Measurements from ENCODE around the gene CEP72. TPM values are rescaled to one million over a fixed set of nuclear protein-coding genes. Genes with fewer than 3 reads are reported as not detected.
"Not testable (repeated sequence)": the region's sequence is repeated elsewhere in the genome, so short reads cannot be mapped to it uniquely, and the experiment has no call there.

CEP72 gene
- total RNA-seq, 4 donors from 2014 or later: 2.6 to 9.4 (median 4.2) TPM

DNA sequence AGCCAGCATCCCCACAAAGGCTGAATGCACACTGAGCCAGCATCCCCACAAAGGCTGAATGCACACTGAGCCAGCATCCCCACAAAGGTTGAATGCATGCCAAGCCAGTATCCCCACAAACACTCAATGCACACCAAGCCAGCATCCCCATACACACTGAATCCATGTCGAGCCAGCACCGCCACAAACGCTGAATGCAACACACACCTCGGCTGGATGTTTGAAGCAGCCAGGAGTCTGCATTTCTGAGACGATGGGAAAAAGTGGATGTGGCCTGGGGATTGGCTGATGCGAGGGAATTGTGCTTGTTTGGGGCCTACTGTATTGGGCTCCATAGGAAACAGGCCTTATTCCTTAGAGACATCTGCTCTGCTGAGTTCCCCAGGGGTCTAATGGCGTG, 30.9 kb upstream of the CEP72 start:
- TF ChIP-seq POLR2AphosphoS5 (IDR thresholded peaks at IDR 0.05) (no peak), EP300 (IDR thresholded peaks at IDR 0.05; ENCODE audit: low read depth) (no peak), POLR2A (IDR thresholded peaks at IDR 0.05) (no peak)
- TF ChIP-seq, protein P1, sequence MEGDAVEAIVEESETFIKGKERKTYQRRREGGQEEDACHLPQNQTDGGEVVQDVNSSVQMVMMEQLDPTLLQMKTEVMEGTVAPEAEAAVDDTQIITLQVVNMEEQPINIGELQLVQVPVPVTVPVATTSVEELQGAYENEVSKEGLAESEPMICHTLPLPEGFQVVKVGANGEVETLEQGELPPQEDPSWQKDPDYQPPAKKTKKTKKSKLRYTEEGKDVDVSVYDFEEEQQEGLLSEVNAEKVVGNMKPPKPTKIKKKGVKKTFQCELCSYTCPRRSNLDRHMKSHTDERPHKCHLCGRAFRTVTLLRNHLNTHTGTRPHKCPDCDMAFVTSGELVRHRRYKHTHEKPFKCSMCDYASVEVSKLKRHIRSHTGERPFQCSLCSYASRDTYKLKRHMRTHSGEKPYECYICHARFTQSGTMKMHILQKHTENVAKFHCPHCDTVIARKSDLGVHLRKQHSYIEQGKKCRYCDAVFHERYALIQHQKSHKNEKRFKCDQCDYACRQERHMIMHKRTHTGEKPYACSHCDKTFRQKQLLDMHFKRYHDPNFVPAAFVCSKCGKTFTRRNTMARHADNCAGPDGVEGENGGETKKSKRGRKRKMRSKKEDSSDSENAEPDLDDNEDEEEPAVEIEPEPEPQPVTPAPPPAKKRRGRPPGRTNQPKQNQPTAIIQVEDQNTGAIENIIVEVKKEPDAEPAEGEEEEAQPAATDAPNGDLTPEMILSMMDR (IDR thresholded peaks at IDR 0.05): no peak
- Histone ChIP-seq H3K36me3 (no peaks in the 10 kb centered on the region), H3K4me1 (no peaks in the 10 kb centered on the region), H3K27ac (no peak overlapping the region), H3K9me3 (peaks cover 2 to 4% of the 10 kb centered on the region in 2 donors), H3K4me3 (no peak overlapping the region), H3K27me3 (peaks cover 47% of the 10 kb centered on the region)
- in situ Hi-C loops (cut with MboI; ENCODE audit: low pct_ligation_motif_present in 1 of 4, low pct_unique_long_range_greater_than_20kb in 1 of 4, low sequenced_read_pairs in 3 of 4) (no loop called here), intact Hi-C loops (cut with DNase I; ENCODE audit: low total_unique reads) (no loop called here)
- DNase-seq: no peak
- 92% methylated on average over 7 of the region's 7 CpGs; no CpG with 5 or more reads in 1 of the 2 donors for WGBS, 2 donors (ENCODE audit: low coverage in 1 of 2)

DNA sequence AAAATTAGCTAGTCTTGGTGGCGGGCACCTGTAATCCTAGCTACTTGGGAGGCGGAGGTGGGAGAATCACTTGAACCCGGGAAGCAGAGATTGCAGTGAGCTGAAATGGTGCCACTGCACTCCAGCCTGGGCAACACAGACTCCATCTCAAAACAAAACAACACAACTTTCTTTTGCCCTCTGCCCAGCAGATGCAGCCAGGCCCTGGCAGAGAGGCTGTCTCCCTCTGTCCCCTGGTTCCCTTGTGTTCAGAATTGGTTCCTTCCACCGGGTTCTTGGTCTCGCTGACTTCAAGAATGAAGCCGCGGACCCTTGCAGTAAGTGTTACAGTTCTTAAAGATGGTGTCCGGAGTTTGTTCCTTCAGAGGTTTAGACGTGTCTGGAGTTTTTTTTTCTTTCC, 30.2 kb upstream of the CEP72 start:
- H3K4me3 ChIP-seq: no peak overlapping the region
- TF ChIP-seq POLR2AphosphoS5 (IDR thresholded peaks at IDR 0.05) (no peak), EP300 (IDR thresholded peaks at IDR 0.05; ENCODE audit: low read depth) (no peak)
- TF ChIP-seq, protein P1 (IDR thresholded peaks at IDR 0.05): no peak
- H3K27ac ChIP-seq: no peak overlapping the region
- peaks cover 0 to 4% of the 10 kb centered on the region in 2 donors for H3K9me3 ChIP-seq
- H3K36me3 ChIP-seq: no peaks in the 10 kb centered on the region
- in situ Hi-C loops (cut with MboI; ENCODE audit: low pct_ligation_motif_present in 1 of 4, low pct_unique_long_range_greater_than_20kb in 1 of 4, low sequenced_read_pairs in 3 of 4) (no loop called here), intact Hi-C loops (cut with DNase I; ENCODE audit: low total_unique reads) (no loop called here)
- no peaks in the 10 kb centered on the region for H3K4me1 ChIP-seq
- peaks cover 41% of the 10 kb centered on the region for H3K27me3 ChIP-seq
- 45 to 91% methylated on average over 4 to 9 of the region's 9 CpGs for WGBS, 2 donors (ENCODE audit: low coverage in 1 of 2)
- DNase-seq: no peak

DNA sequence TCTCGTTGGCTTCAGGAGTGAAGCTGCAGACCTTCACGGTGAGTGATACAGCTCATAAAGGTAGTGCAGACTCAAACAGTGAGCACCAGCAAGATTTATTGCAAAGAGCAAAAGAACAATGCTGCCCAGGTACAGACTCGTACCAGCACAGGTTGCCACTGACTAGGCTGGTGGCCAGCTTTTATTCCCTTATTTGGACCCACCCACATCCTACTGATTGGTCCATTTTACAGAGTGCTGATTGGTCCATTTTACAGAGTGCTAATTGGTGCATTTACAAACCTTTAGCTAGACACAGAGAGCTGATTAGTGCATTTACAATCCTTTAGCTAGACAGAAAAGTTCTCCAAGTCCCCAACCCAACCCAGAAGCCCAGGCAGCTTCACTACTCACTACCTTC, 29.7 kb upstream of the CEP72 start:
- intact Hi-C loops (cut with DNase I; ENCODE audit: low total_unique reads); H3K36me3 ChIP-seq; H3K4me3 ChIP-seq; in situ Hi-C loops (cut with MboI; ENCODE audit: low pct_ligation_motif_present in 1 of 4, low pct_unique_long_range_greater_than_20kb in 1 of 4, low sequenced_read_pairs in 3 of 4); H3K4me1 ChIP-seq; H3K27ac ChIP-seq; H3K9me3 ChIP-seq; DNase-seq: not testable (repeated sequence)
- 79% methylated on average over 3 of the region's 3 CpGs; no CpG with 5 or more reads in 1 of the 2 donors for WGBS, 2 donors (ENCODE audit: low coverage in 1 of 2)
- peaks cover 36% of the 10 kb centered on the region for H3K27me3 ChIP-seq

DNA sequence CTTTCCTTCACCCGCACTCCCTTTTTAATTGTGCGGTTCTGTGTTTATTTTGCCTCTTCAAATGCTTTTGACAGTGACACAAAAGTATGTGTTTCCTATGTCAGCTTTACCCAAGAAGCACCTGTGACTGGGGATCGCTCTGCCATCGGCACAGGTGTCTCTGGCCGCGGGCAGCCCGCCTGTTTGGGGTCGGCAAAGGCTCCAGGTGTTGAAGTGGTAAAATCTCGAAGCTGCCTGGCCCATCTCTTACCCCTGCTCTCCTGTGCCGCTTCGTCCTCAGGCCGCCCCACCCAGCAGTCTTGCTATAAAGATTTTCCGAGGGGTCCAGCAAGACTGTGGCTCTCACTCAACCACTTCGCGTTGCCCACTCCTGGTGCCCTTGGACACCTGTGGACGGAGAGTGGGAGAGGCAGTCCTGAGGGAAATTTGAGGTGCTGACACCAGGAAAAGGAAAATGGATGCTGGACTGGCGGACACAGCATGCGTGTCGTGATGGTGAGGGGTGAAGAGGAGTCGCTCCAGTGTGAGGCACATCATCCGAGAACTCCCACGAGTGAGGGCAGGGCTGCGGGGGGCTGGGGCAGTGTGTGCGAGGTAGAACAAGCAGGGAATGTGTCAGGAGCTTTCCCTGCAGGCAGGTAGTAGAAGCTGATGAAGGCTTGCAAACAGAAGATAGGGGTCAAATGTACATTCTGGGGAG, 29.1 kb upstream of the CEP72 start:
- TF ChIP-seq EP300 (IDR thresholded peaks at IDR 0.05; ENCODE audit: low read depth) (no peak), POLR2A (IDR thresholded peaks at IDR 0.05) (no peak), POLR2AphosphoS5 (IDR thresholded peaks at IDR 0.05) (no peak)
- TF ChIP-seq, protein P1 (IDR thresholded peaks at IDR 0.05): no peak
- no peak for DNase-seq
- H3K9me3 ChIP-seq: no peaks in the 10 kb centered on the region
- no peak overlapping the region for H3K27ac ChIP-seq
- in situ Hi-C loops (cut with MboI; ENCODE audit: low pct_ligation_motif_present in 1 of 4, low pct_unique_long_range_greater_than_20kb in 1 of 4, low sequenced_read_pairs in 3 of 4): no loop called here
- 85 to 88% methylated on average over 14 to 24 of the region's 24 CpGs for WGBS, 2 donors (ENCODE audit: low coverage in 1 of 2)
- H3K4me1 ChIP-seq: no peaks in the 10 kb centered on the region
- intact Hi-C loops (cut with DNase I; ENCODE audit: low total_unique reads): no loop called here
- no peaks in the 10 kb centered on the region for H3K36me3 ChIP-seq
- H3K4me3 ChIP-seq: no peak overlapping the region
- H3K27me3 ChIP-seq: peaks cover 30% of the 10 kb centered on the region

DNA sequence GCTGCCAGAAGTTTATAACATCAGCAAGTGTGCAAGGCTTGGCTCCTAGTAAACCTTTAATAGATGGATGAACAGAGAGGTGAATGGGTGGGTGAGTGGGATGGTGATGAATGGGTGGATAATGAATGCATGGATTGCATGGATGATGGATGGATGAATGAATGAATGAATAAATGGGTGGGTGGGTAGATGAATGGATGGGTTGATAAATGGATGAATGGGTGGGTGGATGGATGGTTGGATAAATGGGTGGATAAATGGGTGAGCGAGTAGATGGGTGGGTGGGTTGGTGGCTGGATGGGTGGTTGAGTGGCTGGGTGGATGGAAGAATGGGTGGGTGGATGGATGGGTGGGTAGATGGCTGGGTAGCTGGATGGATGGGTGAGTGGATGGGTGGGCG, 28.5 kb upstream of the CEP72 start:
- no peaks in the 10 kb centered on the region for H3K36me3 ChIP-seq
- H3K4me1 ChIP-seq: no peaks in the 10 kb centered on the region
- 70% methylated on average over 2 of the region's 2 CpGs; no CpG with 5 or more reads in 1 of the 2 donors for WGBS, 2 donors (ENCODE audit: low coverage in 1 of 2)
- no peak for DNase-seq
- H3K27me3 ChIP-seq: peaks cover 24% of the 10 kb centered on the region
- no peak overlapping the region for H3K27ac ChIP-seq
- in situ Hi-C loops (cut with MboI; ENCODE audit: low pct_ligation_motif_present in 1 of 4, low pct_unique_long_range_greater_than_20kb in 1 of 4, low sequenced_read_pairs in 3 of 4) (no loop called here), intact Hi-C loops (cut with DNase I; ENCODE audit: low total_unique reads) (no loop called here)
- H3K4me3 ChIP-seq: no peak overlapping the region
- no peaks in the 10 kb centered on the region for H3K9me3 ChIP-seq
- TF ChIP-seq, protein P1 (IDR thresholded peaks at IDR 0.05): no peak
- no peak for TF ChIP-seq POLR2AphosphoS5 (IDR thresholded peaks at IDR 0.05)

Measured in transverse colon (tissue), 4 donors.